Mesendoderm (in vitro differentiated cells): ENCODE results near the gene RNF130.

ENCODE experiments used
- DNase-seq: peaks from one replicate; pipeline ENCODE4 v3.0.0; 2013
- H2AK5ac ChIP-seq: 2 replicates; pipeline ENCODE4 v1.6.1; 2013; ENCODE audit warnings: low read length, inconsistent platforms
- H2BK120ac ChIP-seq: 2 replicates; pipeline ENCODE4 v1.6.1; 2013; ENCODE audit warnings: low read depth, mild to moderate bottlenecking, low read length, moderate library complexity, mixed read lengths
- H2BK15ac ChIP-seq: replicated peaks from 2 replicates; pipeline ENCODE4 v1.6.1; 2013; ENCODE audit warnings: low read depth, mild to moderate bottlenecking, moderate library complexity
- H2BK5ac ChIP-seq: 2 replicates; pipeline ENCODE4 v1.6.1; 2013; ENCODE audit warnings: low read length, inconsistent platforms
- H3K18ac ChIP-seq: 2 replicates; pipeline ENCODE4 v1.6.1; 2013; ENCODE audit warnings: mild to moderate bottlenecking, low read length, mixed read lengths
- H3K23ac ChIP-seq: one replicate; pipeline ENCODE4 v1.6.1; 2013; ENCODE audit warnings: low read length
- H3K27ac ChIP-seq: 2 replicates; pipeline ENCODE4 v1.5.1; 2013; ENCODE audit warnings: low read depth, mild to moderate bottlenecking, inconsistent platforms, low read length, moderate library complexity
- H3K27me3 ChIP-seq: 2 replicates; pipeline ENCODE4 v1.6.1; 2013; ENCODE audit warnings: low read length, control low read depth, mild to moderate bottlenecking, inconsistent platforms; ENCODE audit not compliant: insufficient read depth, poor library complexity
- H3K36me3 ChIP-seq: 2 replicates; pipeline ENCODE4 v1.6.1; 2013; ENCODE audit warnings: low read length, inconsistent platforms; ENCODE audit not compliant: control insufficient read depth, insufficient read depth
- H3K4ac ChIP-seq: one replicate; pipeline ENCODE4 v1.6.1; 2013; ENCODE audit warnings: low read depth, mild to moderate bottlenecking, low read length, moderate library complexity
- H3K4me1 ChIP-seq: 2 replicates; pipeline ENCODE4 v1.6.1; 2013; ENCODE audit warnings: low read depth, low read length, inconsistent platforms; ENCODE audit not compliant: control insufficient read depth
- H3K4me2 ChIP-seq: 2 replicates; pipeline ENCODE4 v1.6.1; 2013; ENCODE audit warnings: low read length
- H3K4me3 ChIP-seq: 2 replicates; pipeline ENCODE4 v1.5.1; 2013; ENCODE audit warnings: mild to moderate bottlenecking, low read length
- H3K56ac ChIP-seq: one replicate; pipeline ENCODE4 v1.6.1; 2013; ENCODE audit warnings: low read length
- H3K79me1 ChIP-seq: 2 replicates; pipeline ENCODE4 v1.6.1; 2013; ENCODE audit warnings: low read length, inconsistent platforms
- H3K79me2 ChIP-seq: 2 replicates; pipeline ENCODE4 v1.6.1; 2013; ENCODE audit warnings: mild to moderate bottlenecking, low read length; ENCODE audit not compliant: control insufficient read depth, insufficient read depth
- H3K9ac ChIP-seq: 2 replicates; pipeline ENCODE4 v1.6.1; 2013; ENCODE audit warnings: low read length, inconsistent platforms
- H4K5ac ChIP-seq: one replicate; pipeline ENCODE4 v1.6.1; 2013; ENCODE audit warnings: low read length
- H4K8ac ChIP-seq: one replicate; pipeline ENCODE4 v1.6.1; 2013; ENCODE audit warnings: low read depth, mild to moderate bottlenecking, control low read depth, low read length, moderate library complexity
- WGBS: extraction: QIAGEN DNeasy Blood & Tissue Kit; methylation state at CpG from one replicate; pipeline ENCODE4 v1.1.7; 2013; ENCODE audit warnings: low lambda C conversion rate, missing lambda C conversion rate; ENCODE audit not compliant: insufficient coverage; ENCODE audit errors: extremely low coverage; 5-methylcytosine and 5-hydroxymethylcytosine counted together

The RNF130 gene

DNA sequence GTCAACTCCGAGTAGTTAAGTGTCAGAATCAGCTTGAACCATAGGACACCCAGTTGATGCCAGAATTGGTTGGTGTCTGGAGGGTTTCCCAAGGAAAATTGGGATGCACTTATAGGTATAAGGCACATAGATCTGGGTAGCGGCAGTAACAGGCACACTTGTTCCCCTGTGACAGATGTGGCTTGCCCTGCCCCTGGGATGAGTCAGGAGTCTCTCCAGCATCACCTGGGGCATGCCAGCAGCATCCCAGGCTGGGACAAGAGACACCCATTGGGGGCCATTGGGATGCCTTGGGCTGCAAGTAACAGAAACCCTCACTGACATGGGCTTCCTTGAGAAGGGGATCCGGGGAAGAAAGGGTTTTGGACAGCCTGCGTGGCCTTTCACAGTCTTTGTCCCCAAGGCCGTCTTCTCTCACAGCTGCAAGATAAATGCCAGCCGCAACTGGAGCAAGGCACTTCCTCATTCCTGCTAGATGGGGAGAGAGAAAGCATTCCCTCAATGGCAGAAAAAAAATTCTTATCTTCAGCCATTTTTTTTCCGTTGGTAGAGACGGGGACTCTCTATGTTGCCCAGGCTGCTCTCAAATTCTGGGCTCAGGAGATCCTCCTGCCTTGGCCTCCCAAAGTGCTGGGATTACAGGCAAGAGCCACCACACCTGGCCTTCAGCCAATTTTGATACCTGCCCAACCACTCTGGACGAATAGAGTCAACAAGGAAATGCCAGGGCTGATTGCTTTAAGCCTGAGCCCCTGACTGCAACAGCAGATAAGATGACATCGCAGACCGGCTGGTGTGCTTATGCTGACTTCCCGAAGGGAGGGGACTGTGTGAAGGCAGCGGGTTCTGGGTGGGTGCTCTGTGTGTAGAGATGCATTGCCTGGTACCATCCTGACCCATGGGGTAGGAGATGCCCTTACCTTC is 13.3 kb upstream of the RNF130 start:
- Histone ChIP-seq H4K8ac (no peak overlapping the region), H4K5ac (no peak overlapping the region), H3K18ac (peak overlapping the region; percentile 33), H3K4me1 (peaks cover 26% of the 10 kb centered on the region), H3K9ac (no peak overlapping the region), H2AK5ac (no peak overlapping the region), H3K4me2 (no peak overlapping the region), H3K79me1 (no peaks in the 10 kb centered on the region), H3K4ac (peak overlapping the region; percentile 48), H3K27ac (no peak overlapping the region), H2BK15ac (no peak overlapping the region), H2BK120ac (peak overlapping the region; percentile 4), H3K4me3 (no peak overlapping the region), H3K79me2 (no peaks in the 10 kb centered on the region), H3K56ac (no peak overlapping the region), H3K27me3 (no peaks in the 10 kb centered on the region), H2BK5ac (no peak overlapping the region), H3K23ac (no peak overlapping the region), H3K36me3 (no peaks in the 10 kb centered on the region)
- no CpG with 5 or more reads among the region's 13 CpGs for WGBS
- DNase-seq: peak; percentile 89

DNA sequence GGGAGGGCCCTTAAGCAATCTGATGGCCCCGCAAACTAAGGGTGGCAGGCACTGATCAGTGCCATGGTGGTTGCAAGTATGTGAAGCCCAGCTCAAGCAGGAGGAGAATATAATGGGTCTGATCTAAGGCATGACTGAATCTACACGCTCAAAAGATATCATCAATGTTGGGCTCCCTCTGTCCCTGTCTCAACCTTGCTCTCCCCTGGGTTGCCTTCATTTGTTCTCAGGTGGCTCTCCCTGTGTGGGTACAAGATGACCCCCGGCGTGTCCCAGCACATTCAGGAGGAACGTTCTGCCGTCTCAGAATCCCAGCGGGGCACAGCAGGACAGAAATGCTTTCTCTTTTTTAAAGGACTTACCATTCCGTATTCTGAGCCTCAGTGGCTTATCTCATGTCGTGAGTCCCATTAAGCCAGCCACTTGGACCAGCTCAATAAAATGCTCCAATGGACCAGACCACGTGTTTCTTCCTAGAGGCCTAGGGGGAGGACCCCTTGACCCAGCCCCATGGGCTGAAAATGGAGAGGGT is 12.0 kb upstream of the RNF130 start:
- Histone ChIP-seq H2AK5ac (peak overlapping the region; percentile 69), H3K4me3 (no peak overlapping the region), H3K4me2 (no peak overlapping the region), H3K18ac (peak overlapping the region; percentile 1), H3K36me3 (no peaks in the 10 kb centered on the region), H2BK15ac (no peak overlapping the region), H2BK120ac (no peak overlapping the region), H3K4ac (peak overlapping the region; percentile 46), H2BK5ac (peak overlapping the region; percentile 45), H3K79me1 (no peaks in the 10 kb centered on the region), H3K79me2 (no peaks in the 10 kb centered on the region), H3K4me1 (peaks cover 26% of the 10 kb centered on the region), H3K27me3 (no peaks in the 10 kb centered on the region), H4K8ac (no peak overlapping the region), H3K23ac (peak overlapping the region; percentile 0), H3K9ac (no peak overlapping the region), H3K27ac (peak overlapping the region; percentile 42), H4K5ac (no peak overlapping the region), H3K56ac (peak overlapping the region; percentile 52)
- peak; percentile 62 for DNase-seq
- no CpG with 5 or more reads among the region's 10 CpGs for WGBS

DNA sequence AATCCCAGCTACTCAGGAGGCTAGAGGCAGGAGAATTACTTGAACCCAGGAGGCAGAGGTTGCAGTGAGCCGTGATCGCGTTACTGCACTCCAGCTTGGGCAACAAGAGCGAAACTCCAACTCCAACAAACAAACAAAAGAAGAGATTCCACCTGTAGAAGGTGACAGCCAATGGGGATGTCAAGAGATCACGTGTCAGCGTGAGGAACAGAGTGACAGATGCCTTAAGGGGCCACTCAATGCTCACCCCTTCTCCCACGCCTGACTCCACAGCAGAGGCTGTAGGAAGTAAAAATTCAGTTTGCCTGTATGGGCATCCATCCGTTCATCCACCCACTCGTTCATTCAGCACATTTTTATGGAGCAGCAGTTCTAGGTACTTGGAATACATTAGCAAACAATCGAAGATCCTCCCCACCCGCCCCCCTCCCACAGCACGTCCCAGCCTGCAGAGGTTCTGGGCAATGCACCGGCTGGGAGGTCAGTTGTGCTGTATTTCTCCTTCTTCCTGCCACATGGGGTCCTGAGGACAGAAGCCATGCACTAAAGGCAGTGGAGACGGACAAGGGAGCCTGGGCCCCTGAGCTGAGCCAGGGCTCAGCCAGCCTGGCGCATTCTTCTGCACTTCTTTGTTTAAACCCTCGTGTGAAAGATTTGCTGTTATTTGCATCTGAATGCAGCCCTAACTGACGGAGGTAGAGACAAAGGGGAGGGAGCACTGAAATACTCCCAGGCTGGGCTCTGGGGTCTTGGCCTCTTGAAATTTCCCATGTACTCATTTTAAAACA is 11.3 kb upstream of the RNF130 start:
- Histone ChIP-seq H3K4ac (no peak overlapping the region), H3K79me1 (no peaks in the 10 kb centered on the region), H2BK15ac (no peak overlapping the region), H3K79me2 (no peaks in the 10 kb centered on the region), H4K8ac (no peak overlapping the region), H2BK120ac (no peak overlapping the region), H2BK5ac (no peak overlapping the region), H4K5ac (no peak overlapping the region), H3K18ac (no peak overlapping the region), H3K4me2 (no peak overlapping the region), H3K9ac (no peak overlapping the region), H3K23ac (no peak overlapping the region), H2AK5ac (no peak overlapping the region), H3K36me3 (no peaks in the 10 kb centered on the region), H3K4me1 (peaks cover 26% of the 10 kb centered on the region), H3K27me3 (no peaks in the 10 kb centered on the region), H3K27ac (peak overlapping the region; percentile 83), H3K4me3 (no peak overlapping the region), H3K56ac (peak overlapping the region; percentile 52)
- DNase-seq: peak; percentile 84
- WGBS: no CpG with 5 or more reads among the region's 17 CpGs

DNA sequence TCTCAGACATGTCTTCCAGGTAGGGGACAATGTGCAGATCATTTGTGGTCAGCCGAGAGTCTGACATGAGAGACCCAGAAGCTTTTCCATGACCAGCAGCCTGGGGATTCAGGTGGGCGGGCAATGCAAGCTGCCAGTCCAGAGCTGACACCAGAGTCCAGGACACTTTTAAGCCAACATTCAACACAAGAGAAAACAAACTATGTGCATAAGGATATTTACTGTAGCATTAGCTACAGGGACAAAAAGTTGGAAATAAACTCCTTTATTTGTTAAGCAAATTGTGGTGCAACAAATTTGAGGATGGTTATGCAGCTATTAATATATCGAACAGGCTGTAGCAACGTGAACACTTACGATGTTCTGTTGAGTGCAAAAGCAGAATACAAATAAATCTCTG is 9.9 kb upstream of the RNF130 start:
- no peak overlapping the region for H2BK120ac ChIP-seq
- no peaks in the 10 kb centered on the region for H3K27me3 ChIP-seq
- H3K36me3 ChIP-seq: no peaks in the 10 kb centered on the region
- no peak overlapping the region for H4K5ac ChIP-seq
- no peak overlapping the region for H3K4me3 ChIP-seq
- DNase-seq: no peak
- H3K79me2 ChIP-seq: no peaks in the 10 kb centered on the region
- no peak overlapping the region for H4K8ac ChIP-seq
- no peak overlapping the region for H3K27ac ChIP-seq
- H2AK5ac ChIP-seq: no peak overlapping the region
- H3K79me1 ChIP-seq: no peaks in the 10 kb centered on the region
- H3K18ac ChIP-seq: no peak overlapping the region
- no peak overlapping the region for H3K4me2 ChIP-seq
- no peak overlapping the region for H2BK5ac ChIP-seq
- no peak overlapping the region for H3K4ac ChIP-seq
- no peak overlapping the region for H3K56ac ChIP-seq
- WGBS: no CpG with 5 or more reads among the region's 5 CpGs
- H3K4me1 ChIP-seq: peaks cover 26% of the 10 kb centered on the region
- H2BK15ac ChIP-seq: no peak overlapping the region
- no peak overlapping the region for H3K23ac ChIP-seq
- H3K9ac ChIP-seq: no peak overlapping the region

DNA sequence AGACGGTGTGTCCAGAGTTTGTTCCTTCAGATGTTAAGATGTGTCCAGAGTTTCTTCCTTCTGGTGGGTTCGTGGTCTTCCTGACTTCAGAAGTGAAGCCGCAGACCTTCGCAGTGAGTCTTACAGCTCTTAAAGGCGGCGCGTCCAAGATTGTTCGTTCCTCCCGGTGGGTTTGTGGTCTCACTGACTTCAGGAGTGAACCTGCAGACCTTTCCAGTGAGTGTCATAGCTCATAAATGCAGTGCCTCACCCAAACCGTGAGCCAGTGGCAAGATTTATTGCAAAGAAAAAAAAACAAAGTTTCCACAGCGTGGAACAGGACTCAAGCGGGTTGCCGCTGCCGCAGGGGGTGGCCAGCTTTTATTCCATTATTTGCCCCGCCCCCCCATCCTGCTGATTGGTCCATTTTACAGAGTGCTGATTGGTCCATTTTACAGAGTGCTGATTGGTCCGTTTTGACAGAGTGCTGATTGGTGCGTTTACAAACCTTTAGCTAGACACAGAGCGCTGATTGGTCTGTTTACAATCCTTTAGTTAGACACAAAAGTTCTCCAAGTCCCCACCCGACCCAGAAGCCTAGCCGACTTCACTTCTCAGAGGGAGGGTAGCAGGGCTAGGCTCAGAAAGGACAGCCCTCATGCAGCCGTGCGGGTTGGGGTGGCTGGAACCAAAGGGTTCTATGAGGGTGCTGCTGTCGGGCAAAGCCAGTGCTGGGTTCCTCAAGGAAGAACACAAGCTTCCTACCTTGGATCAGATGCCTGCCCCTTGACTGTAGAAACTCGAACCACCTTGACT is 9.1 kb upstream of the RNF130 start:
- H4K8ac ChIP-seq: no peak overlapping the region
- WGBS: no CpG with 5 or more reads among the region's 24 CpGs
- H2BK15ac ChIP-seq: no peak overlapping the region
- H3K56ac ChIP-seq: no peak overlapping the region
- H2BK5ac ChIP-seq: no peak overlapping the region
- no peak overlapping the region for H3K9ac ChIP-seq
- no peak overlapping the region for H2AK5ac ChIP-seq
- no peak overlapping the region for H3K4me3 ChIP-seq
- no peak overlapping the region for H3K18ac ChIP-seq
- no peaks in the 10 kb centered on the region for H3K36me3 ChIP-seq
- H3K4me2 ChIP-seq: no peak overlapping the region
- H3K27ac ChIP-seq: no peak overlapping the region
- H3K79me2 ChIP-seq: no peaks in the 10 kb centered on the region
- H3K4ac ChIP-seq: no peak overlapping the region
- no peak for DNase-seq
- no peaks in the 10 kb centered on the region for H3K79me1 ChIP-seq
- H2BK120ac ChIP-seq: no peak overlapping the region
- no peak overlapping the region for H3K23ac ChIP-seq
- H3K27me3 ChIP-seq: no peaks in the 10 kb centered on the region
- H4K5ac ChIP-seq: no peak overlapping the region
- peaks cover 24% of the 10 kb centered on the region for H3K4me1 ChIP-seq
